ENCODE measurements around the gene ITSN2. TPM values are rescaled to one million over a fixed set of nuclear protein-coding genes. Genes with fewer than 3 reads are reported as not detected.

The ITSN2 gene
- total RNA-seq, 2 donors from 2014 or later, result 38.2 to 38.5 TPM

GRCh38 chr2:24330161-24330560 lies 30.2 kb downstream of the ITSN2 start:
- H3K27ac ChIP-seq, result no peak overlapping the region

GRCh38 chr2:24329700-24330099 lies 30.6 kb downstream of the ITSN2 start:
- intact Hi-C loops (cut with DNase I), result no loop called here
- H3K27me3 ChIP-seq, result no peaks in the 10 kb centered on the region
- no peaks in the 10 kb centered on the region for H3K4me1 ChIP-seq
- H3K9ac ChIP-seq (ENCODE audit: low read depth in 2 of 2, low read length in 2 of 2), result no peak overlapping the region
- H3K27ac ChIP-seq, result no peak overlapping the region
- TF ChIP-seq CTCF (IDR thresholded peaks at IDR 0.05), result no peak
- no peaks in the 10 kb centered on the region for H3K36me3 ChIP-seq
- H3K9me3 ChIP-seq, result no peaks in the 10 kb centered on the region
- DNase-seq, result no peak
- H3K4me3 ChIP-seq, result no peak overlapping the region

More at GRCh38 chr2:24330161-24330560, 30.2 kb downstream of the ITSN2 start:
- intact Hi-C loops (cut with DNase I), result no loop called here
- Histone ChIP-seq H3K27me3 (no peaks in the 10 kb centered on the region), H3K4me3 (no peak overlapping the region), H3K36me3 (no peaks in the 10 kb centered on the region), H3K9me3 (no peaks in the 10 kb centered on the region), H3K4me1 (no peaks in the 10 kb centered on the region), H3K9ac (ENCODE audit: low read depth in 2 of 2, low read length in 2 of 2) (no peak overlapping the region)
- no peak for DNase-seq
- TF ChIP-seq CTCF (IDR thresholded peaks at IDR 0.05), result no peak

GRCh38 chr2:24328010-24328409 lies 32.3 kb downstream of the ITSN2 start:
- no peak for DNase-seq
- Histone ChIP-seq H3K9ac (ENCODE audit: low read depth in 2 of 2, low read length in 2 of 2) (no peak overlapping the region), H3K9me3 (no peaks in the 10 kb centered on the region), H3K36me3 (no peaks in the 10 kb centered on the region), H3K4me3 (no peak overlapping the region), H3K27ac (no peak overlapping the region), H3K4me1 (no peaks in the 10 kb centered on the region), H3K27me3 (no peaks in the 10 kb centered on the region)
- no peak for TF ChIP-seq CTCF (IDR thresholded peaks at IDR 0.05)
- intact Hi-C loops (cut with DNase I), result no loop called here

GRCh38 chr2:24317491-24317920 lies 42.8 kb downstream of the ITSN2 start:
- no peaks in the 10 kb centered on the region for H3K27me3 ChIP-seq
- no peak overlapping the region for H3K4me3 ChIP-seq
- H3K9me3 ChIP-seq, result no peaks in the 10 kb centered on the region
- TF ChIP-seq CTCF (IDR thresholded peaks at IDR 0.05), result no peak
- intact Hi-C loops (cut with DNase I), result no loop called here
- H3K4me1 ChIP-seq, result no peaks in the 10 kb centered on the region
- H3K27ac ChIP-seq, result no peak overlapping the region
- no peaks in the 10 kb centered on the region for H3K36me3 ChIP-seq
- DNase-seq, result no peak
- H3K9ac ChIP-seq (ENCODE audit: low read depth in 2 of 2, low read length in 2 of 2), result no peak overlapping the region

- no peak for TF ChIP-seq CTCF (IDR thresholded peaks at IDR 0.05)
- Histone ChIP-seq H3K9me3 (no peaks in the 10 kb centered on the region), H3K9ac (ENCODE audit: low read depth in 2 of 2, low read length in 2 of 2) (no peak overlapping the region), H3K4me3 (no peak overlapping the region), H3K4me1 (no peaks in the 10 kb centered on the region), H3K27me3 (no peaks in the 10 kb centered on the region), H3K27ac (no peak overlapping the region), H3K36me3 (no peaks in the 10 kb centered on the region)
- intact Hi-C loops (cut with DNase I), result no loop called here
- no peak for DNase-seq
Observed at GRCh38 chr2:24315669-24316068, 44.7 kb downstream of the ITSN2 start.

Measured in colonic mucosa (tissue), 4 donors.